Panc1 (cell line): ENCODE data around the gene ANKMY1.

Experiments
- POLR2AphosphoS5 ChIP-seq: IDR thresholded peaks from 2 replicates; pipeline ENCODE4 v1.6.1; 2012; ENCODE audit warnings: mild to moderate bottlenecking, low read depth, low read length, moderate library complexity
- REST ChIP-seq, 2 experiments: IDR thresholded peaks; 2 replicates each; pipeline ENCODE4 v1.6.1; 2011 to 2012; ENCODE audit warnings: low read depth in 2 of 2, control low read depth in 1 of 2, low read length in 1 of 2, mild to moderate bottlenecking in 1 of 2, moderate library complexity in 1 of 2; ENCODE audit not compliant: insufficient read depth in 1 of 2
- SIN3A ChIP-seq: IDR thresholded peaks from 2 replicates; pipeline ENCODE4 v1.6.1; 2012; ENCODE audit warnings: low read depth, mild to moderate bottlenecking, low read length, moderate library complexity, borderline replicate concordance; ENCODE audit not compliant: insufficient read depth
- TCF7L2 ChIP-seq: IDR thresholded peaks from 2 replicates; pipeline ENCODE4 v1.6.1; 2011; ENCODE audit warnings: mild to moderate bottlenecking, low read depth, low read length, inconsistent platforms
- TF ChIP-seq, protein P1 (sequence below): fragments of 450-650 bp; IDR thresholded peaks from 2 replicates; pipeline ENCODE4 v1.5.1; 2017; ENCODE audit warnings: mild to moderate bottlenecking

GRCh38 chr2:240430595-240430994 lies 127.2 kb downstream of the ANKMY1 start:
- TF ChIP-seq, protein P1, sequence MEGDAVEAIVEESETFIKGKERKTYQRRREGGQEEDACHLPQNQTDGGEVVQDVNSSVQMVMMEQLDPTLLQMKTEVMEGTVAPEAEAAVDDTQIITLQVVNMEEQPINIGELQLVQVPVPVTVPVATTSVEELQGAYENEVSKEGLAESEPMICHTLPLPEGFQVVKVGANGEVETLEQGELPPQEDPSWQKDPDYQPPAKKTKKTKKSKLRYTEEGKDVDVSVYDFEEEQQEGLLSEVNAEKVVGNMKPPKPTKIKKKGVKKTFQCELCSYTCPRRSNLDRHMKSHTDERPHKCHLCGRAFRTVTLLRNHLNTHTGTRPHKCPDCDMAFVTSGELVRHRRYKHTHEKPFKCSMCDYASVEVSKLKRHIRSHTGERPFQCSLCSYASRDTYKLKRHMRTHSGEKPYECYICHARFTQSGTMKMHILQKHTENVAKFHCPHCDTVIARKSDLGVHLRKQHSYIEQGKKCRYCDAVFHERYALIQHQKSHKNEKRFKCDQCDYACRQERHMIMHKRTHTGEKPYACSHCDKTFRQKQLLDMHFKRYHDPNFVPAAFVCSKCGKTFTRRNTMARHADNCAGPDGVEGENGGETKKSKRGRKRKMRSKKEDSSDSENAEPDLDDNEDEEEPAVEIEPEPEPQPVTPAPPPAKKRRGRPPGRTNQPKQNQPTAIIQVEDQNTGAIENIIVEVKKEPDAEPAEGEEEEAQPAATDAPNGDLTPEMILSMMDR, result no peak
- TF ChIP-seq TCF7L2, result no peak
- no peak for TF ChIP-seq REST (IDR thresholded peaks at IDR 0.05; ENCODE audit: insufficient read depth in 1 of 2, low read depth in 2 of 2, low read length in 1 of 2)
- no peak for TF ChIP-seq POLR2AphosphoS5
- TF ChIP-seq SIN3A, result no peak
